ENCODE measurements around the gene CENATAC.

The CENATAC gene

GRCh38 chr11:119025099-119025473, 27.1 kb downstream of the CENATAC start:
- TF ChIP-seq CSRNP3 (CRISPR knock-in tag; IDR thresholded peaks at IDR 0.05) (no peak), ZNF8 (CRISPR knock-in tag; IDR thresholded peaks at IDR 0.05) (no peak), PATZ1 (CRISPR knock-in tag; IDR thresholded peaks at IDR 0.05; ENCODE audit: borderline replicate concordance) (no peak)
- no peak for ATAC-seq

GRCh38 chr11:119025541-119025940, 27.6 kb downstream of the CENATAC start:
- TF ChIP-seq ZFP3 (CRISPR knock-in tag; IDR thresholded peaks at IDR 0.05) (no peak), CSRNP3 (CRISPR knock-in tag; IDR thresholded peaks at IDR 0.05) (no peak), ZNF8 (CRISPR knock-in tag; IDR thresholded peaks at IDR 0.05) (no peak), ZNF70 (CRISPR knock-in tag; IDR thresholded peaks at IDR 0.05) (no peak), BACH2 (CRISPR knock-in tag; IDR thresholded peaks at IDR 0.05; ENCODE audit: borderline replicate concordance) (no peak), ZFP30 (CRISPR knock-in tag; IDR thresholded peaks at IDR 0.05) (no peak), PPARA (CRISPR knock-in tag; IDR thresholded peaks at IDR 0.05; ENCODE audit: borderline replicate concordance) (no peak), SNAI2 (CRISPR knock-in tag; IDR thresholded peaks at IDR 0.05) (no peak), ZC3H10 (CRISPR knock-in tag; IDR thresholded peaks at IDR 0.05) (no peak), OSR1 (CRISPR knock-in tag; IDR thresholded peaks at IDR 0.05) (no peak)
- ATAC-seq = no peak

GRCh38 chr11:119025978-119026766, 28.2 kb downstream of the CENATAC start:
- no peak for TF ChIP-seq CSRNP3 (CRISPR knock-in tag; IDR thresholded peaks at IDR 0.05)
- no peak for TF ChIP-seq OSR1 (CRISPR knock-in tag; IDR thresholded peaks at IDR 0.05)
- TF ChIP-seq ESRRG (CRISPR knock-in tag; IDR thresholded peaks at IDR 0.05) = no peak
- no peak for ATAC-seq

GRCh38 chr11:119026970-119027369, 29.0 kb downstream of the CENATAC start:
- no peak for ATAC-seq
- no peak for TF ChIP-seq ZFP30 (CRISPR knock-in tag; IDR thresholded peaks at IDR 0.05)

GRCh38 chr11:119027561-119028345, 29.8 kb downstream of the CENATAC start:
- no peak for ATAC-seq
- TF ChIP-seq TCF4 (CRISPR knock-in tag; IDR thresholded peaks at IDR 0.05; ENCODE audit: borderline replicate concordance) (no peak), CSDC2 (CRISPR knock-in tag; IDR thresholded peaks at IDR 0.05) (no peak), OSR1 (CRISPR knock-in tag; IDR thresholded peaks at IDR 0.05) (no peak), SNAI2 (CRISPR knock-in tag; IDR thresholded peaks at IDR 0.05) (no peak), CREB5 (CRISPR knock-in tag; IDR thresholded peaks at IDR 0.05; ENCODE audit: low read depth) (no peak), POU6F1 (CRISPR knock-in tag; IDR thresholded peaks at IDR 0.05; ENCODE audit: borderline replicate concordance, low read depth) (no peak), TOX (CRISPR knock-in tag; IDR thresholded peaks at IDR 0.05; ENCODE audit: borderline replicate concordance) (no peak), ESRRG (CRISPR knock-in tag; IDR thresholded peaks at IDR 0.05) (no peak), ZC3H10 (CRISPR knock-in tag; IDR thresholded peaks at IDR 0.05) (no peak), ISL1 (CRISPR knock-in tag; IDR thresholded peaks at IDR 0.05) (no peak), ZNF70 (CRISPR knock-in tag; IDR thresholded peaks at IDR 0.05) (no peak), CSRNP3 (CRISPR knock-in tag; IDR thresholded peaks at IDR 0.05) (no peak), ZNF8 (CRISPR knock-in tag; IDR thresholded peaks at IDR 0.05) (no peak), RARB (CRISPR knock-in tag; IDR thresholded peaks at IDR 0.05) (no peak), ZNF565 (CRISPR knock-in tag; conservative IDR thresholded peaks at IDR 0.05; ENCODE audit: low read depth) (no peak), PPARA (CRISPR knock-in tag; IDR thresholded peaks at IDR 0.05; ENCODE audit: borderline replicate concordance) (no peak)

All from SK-N-SH treated with all-trans-retinoic acid at 6 μM for 48 hours (cell line).